ENCODE measurements around the gene CES5A. TPM values are rescaled to one million over a fixed set of nuclear protein-coding genes. Genes with fewer than 3 reads are reported as not detected.
"Not testable (repeated sequence)": the region's sequence is repeated elsewhere in the genome, so short reads cannot be mapped to it uniquely, and the experiment has no call there.

The CES5A gene
- total RNA-seq, 8 experiments from 2014 or later, result 0.05 to 0.47 (median 0.20) TPM; not detected in 3

- Histone ChIP-seq H3K27ac (no peak overlapping the region), H3K4me3 (no peak overlapping the region), H3K4me1 (replicated peaks in 1 of 2) (no peaks in the 10 kb centered on the region)
- 60 to 100% (median 88%) methylated on average over 1 to 3 of the region's 5 CpGs; no CpG with 5 or more reads in 6 of the 10 experiments for WGBS, 10 experiments
- in situ Hi-C loops (cut with MboI; ENCODE audit: low pct_unique_long_range_greater_than_20kb in 2 of 9, low sequenced_read_pairs in 9 of 9, unreplicated experiment in 9 of 9), result no loop called here
- ATAC-seq (replicated peaks in 6 of 8), result no peak
These were observed 57.8 kb downstream of the CES5A start for GRCh38 chr16:55817236-55817912.

GRCh38 chr16:55816222-55816621 lies 59.0 kb downstream of the CES5A start:
- in situ Hi-C loops (cut with MboI; ENCODE audit: low pct_unique_long_range_greater_than_20kb in 2 of 9, low sequenced_read_pairs in 9 of 9, unreplicated experiment in 9 of 9); H3K4me1 ChIP-seq (replicated peaks in 1 of 2); H3K27ac ChIP-seq; H3K4me3 ChIP-seq: not testable (repeated sequence)
- WGBS, 10 experiments, result 68 to 100% (median 90%) methylated on average over 1 to 4 of the region's 4 CpGs; no CpG with 5 or more reads in 5 of the 10 experiments
- peak in 7 of 8 experiments; percentile 41 to 96 (median 67) for ATAC-seq (replicated peaks in 6 of 8)

- Histone ChIP-seq H3K4me3 (no peak overlapping the region), H3K27ac (no peak overlapping the region), H3K4me1 (replicated peaks in 1 of 2) (no peaks in the 10 kb centered on the region)
- 14 to 93% (median 57%) methylated on average over 1 to 2 of the region's 4 CpGs; no CpG with 5 or more reads in 5 of the 10 experiments for WGBS, 10 experiments
- in situ Hi-C loops (cut with MboI; ENCODE audit: low pct_unique_long_range_greater_than_20kb in 2 of 9, low sequenced_read_pairs in 9 of 9, unreplicated experiment in 9 of 9), result no loop called here
- no peak for ATAC-seq (replicated peaks in 6 of 8)
These were observed 59.9 kb downstream of the CES5A start for GRCh38 chr16:55815320-55815719.

- H3K4me3 ChIP-seq; H3K4me1 ChIP-seq (replicated peaks in 1 of 2); in situ Hi-C loops (cut with MboI; ENCODE audit: low pct_unique_long_range_greater_than_20kb in 2 of 9, low sequenced_read_pairs in 9 of 9, unreplicated experiment in 9 of 9); ATAC-seq (replicated peaks in 6 of 8); H3K27ac ChIP-seq: not testable (repeated sequence)
- 57 to 86% methylated on average over 1 of the region's 2 CpGs; no CpG with 5 or more reads in 8 of the 10 experiments for WGBS, 10 experiments
These were observed 61.0 kb downstream of the CES5A start for GRCh38 chr16:55814174-55814573.

- H3K4me1 ChIP-seq (replicated peaks in 1 of 2); ATAC-seq (replicated peaks in 6 of 8); in situ Hi-C loops (cut with MboI; ENCODE audit: low pct_unique_long_range_greater_than_20kb in 2 of 9, low sequenced_read_pairs in 9 of 9, unreplicated experiment in 9 of 9); H3K27ac ChIP-seq; H3K4me3 ChIP-seq: not testable (repeated sequence)
- 38 to 100% (median 78%) methylated on average over 1 to 2 of the region's 9 CpGs; no CpG with 5 or more reads in 2 of the 10 experiments for WGBS, 10 experiments
These were observed 61.4 kb downstream of the CES5A start for GRCh38 chr16:55813730-55814129.

GRCh38 chr16:55812951-55813350 lies 62.2 kb downstream of the CES5A start:
- in situ Hi-C loops (cut with MboI; ENCODE audit: low pct_unique_long_range_greater_than_20kb in 2 of 9, low sequenced_read_pairs in 9 of 9, unreplicated experiment in 9 of 9), result no loop called here
- no peak overlapping the region for H3K4me3 ChIP-seq
- ATAC-seq (replicated peaks in 6 of 8), result no peak
- H3K27ac ChIP-seq, result no peak overlapping the region
- WGBS, 10 experiments, result no CpG with 5 or more reads among the region's 2 CpGs
- no peaks in the 10 kb centered on the region for H3K4me1 ChIP-seq (replicated peaks in 1 of 2)

GRCh38 chr16:55811811-55812210 lies 63.4 kb downstream of the CES5A start:
- 20 to 88% (median 51%) methylated on average over 1 to 2 of the region's 4 CpGs; no CpG with 5 or more reads in 4 of the 10 experiments for WGBS, 10 experiments
- ATAC-seq (replicated peaks in 6 of 8), result no peak
- in situ Hi-C loops (cut with MboI; ENCODE audit: low pct_unique_long_range_greater_than_20kb in 2 of 9, low sequenced_read_pairs in 9 of 9, unreplicated experiment in 9 of 9), result no loop called here
- Histone ChIP-seq H3K27ac (no peak overlapping the region), H3K4me1 (replicated peaks in 1 of 2) (no peaks in the 10 kb centered on the region), H3K4me3 (no peak overlapping the region)

- no peak overlapping the region for H3K4me3 ChIP-seq
- H3K27ac ChIP-seq, result no peak overlapping the region
- ATAC-seq (replicated peaks in 6 of 8), result no peak
- no peaks in the 10 kb centered on the region for H3K4me1 ChIP-seq (replicated peaks in 1 of 2)
- in situ Hi-C loops (cut with MboI; ENCODE audit: low pct_unique_long_range_greater_than_20kb in 2 of 9, low sequenced_read_pairs in 9 of 9, unreplicated experiment in 9 of 9), result no loop called here
- WGBS, 10 experiments, result 0 to 87% (median 20%) methylated on average over 1 to 6 of the region's 8 CpGs; no CpG with 5 or more reads in 3 of the 10 experiments
These were observed 64.7 kb downstream of the CES5A start for GRCh38 chr16:55810451-55810961.

GRCh38 chr16:55809851-55810250 lies 65.3 kb downstream of the CES5A start:
- WGBS, 10 experiments, result 57 to 100% (median 80%) methylated on average over 1 to 4 of the region's 4 CpGs; no CpG with 5 or more reads in 5 of the 10 experiments
- H3K4me3 ChIP-seq, result no peak overlapping the region
- H3K27ac ChIP-seq, result no peak overlapping the region
- H3K4me1 ChIP-seq (replicated peaks in 1 of 2), result no peaks in the 10 kb centered on the region
- in situ Hi-C loops (cut with MboI; ENCODE audit: low pct_unique_long_range_greater_than_20kb in 2 of 9, low sequenced_read_pairs in 9 of 9, unreplicated experiment in 9 of 9), result no loop called here
- no peak for ATAC-seq (replicated peaks in 6 of 8)

GRCh38 chr16:55809386-55809785 lies 65.8 kb downstream of the CES5A start:
- Histone ChIP-seq H3K4me3 (no peak overlapping the region), H3K4me1 (replicated peaks in 1 of 2) (no peaks in the 10 kb centered on the region), H3K27ac (no peak overlapping the region)
- in situ Hi-C loops (cut with MboI; ENCODE audit: low pct_unique_long_range_greater_than_20kb in 2 of 9, low sequenced_read_pairs in 9 of 9, unreplicated experiment in 9 of 9), result no loop called here
- ATAC-seq (replicated peaks in 6 of 8), result no peak
- WGBS, 10 experiments, result 0 to 83% (median 20%) methylated on average over 1 to 3 of the region's 5 CpGs; no CpG with 5 or more reads in 5 of the 10 experiments

- H3K4me3 ChIP-seq; H3K4me1 ChIP-seq (replicated peaks in 1 of 2); in situ Hi-C loops (cut with MboI; ENCODE audit: low pct_unique_long_range_greater_than_20kb in 2 of 9, low sequenced_read_pairs in 9 of 9, unreplicated experiment in 9 of 9); H3K27ac ChIP-seq: not testable (repeated sequence)
- whole genome bisulfite sequencing, 10 experiments, result no CpG with 5 or more reads among the region's 1 CpG
- ATAC-seq (replicated peaks in 6 of 8), result peak in 3 of 8 experiments; percentile 44 to 90 (median 57)
These were observed 66.9 kb downstream of the CES5A start for GRCh38 chr16:55808286-55808685.

GRCh38 chr16:55805104-55805503 lies 70.1 kb downstream of the CES5A start:
- no CpG with 5 or more reads among the region's 6 CpGs for WGBS, 10 experiments
- H3K27ac ChIP-seq; ATAC-seq (replicated peaks in 6 of 8); H3K4me1 ChIP-seq (replicated peaks in 1 of 2); in situ Hi-C loops (cut with MboI; ENCODE audit: low pct_unique_long_range_greater_than_20kb in 2 of 9, low sequenced_read_pairs in 9 of 9, unreplicated experiment in 9 of 9); H3K4me3 ChIP-seq: not testable (repeated sequence)

- H3K27ac ChIP-seq; H3K4me1 ChIP-seq (replicated peaks in 1 of 2); H3K4me3 ChIP-seq; in situ Hi-C loops (cut with MboI; ENCODE audit: low pct_unique_long_range_greater_than_20kb in 2 of 9, low sequenced_read_pairs in 9 of 9, unreplicated experiment in 9 of 9); ATAC-seq (replicated peaks in 6 of 8): not testable (repeated sequence)
- WGBS, 10 experiments, result no CpG with 5 or more reads among the region's 8 CpGs
These were observed 71.5 kb downstream of the CES5A start for GRCh38 chr16:55803681-55804080.

Data from motor neuron (in vitro differentiated cells).